ENCODE results near the gene SOHLH2. TPM values are rescaled to one million over a fixed set of nuclear protein-coding genes. Genes with fewer than 3 reads are reported as not detected.

The SOHLH2 gene
- total RNA-seq, 4 donors from 2014 or later: not detected

DNA sequence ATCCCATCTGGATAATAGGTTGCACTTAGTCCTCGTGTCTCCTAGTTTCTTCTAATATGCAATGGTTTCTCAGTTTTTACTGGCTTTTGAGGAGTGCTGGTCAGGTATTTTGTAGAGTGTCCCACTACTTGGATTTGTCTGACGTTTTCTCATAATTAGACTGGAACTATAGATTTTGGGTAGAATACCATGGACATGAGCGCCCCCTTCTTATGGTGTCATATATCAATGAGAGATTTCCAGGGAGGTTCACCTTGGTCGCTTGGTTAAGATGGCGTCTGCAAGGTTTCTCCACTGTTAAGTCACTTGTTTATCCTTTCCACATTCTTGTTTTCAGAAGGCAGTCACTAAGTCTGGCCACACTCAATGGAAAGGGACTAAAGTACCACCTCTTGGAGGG, 6.7 kb downstream of the SOHLH2 start:
- TF ChIP-seq POLR2A (IDR thresholded peaks at IDR 0.05; ENCODE audit: low read depth): no peak
- TF ChIP-seq POLR2AphosphoS5 (IDR thresholded peaks at IDR 0.05): no peak
- 90% methylated on average over 5 of the region's 5 CpGs for WGBS
- Histone ChIP-seq H3K36me3 (no peaks in the 10 kb centered on the region), H3K27ac (replicated peaks in 1 of 4) (no peak overlapping the region), H3K4me1 (no peaks in the 10 kb centered on the region), H3K9me3 (no peaks in the 10 kb centered on the region), H3K4me3 (no peak overlapping the region), H3K27me3 (no peaks in the 10 kb centered on the region)
- DNase-seq (ENCODE audit: extremely low spot score): no peak
- intact Hi-C loops (cut with DNase I): no loop called here

DNA sequence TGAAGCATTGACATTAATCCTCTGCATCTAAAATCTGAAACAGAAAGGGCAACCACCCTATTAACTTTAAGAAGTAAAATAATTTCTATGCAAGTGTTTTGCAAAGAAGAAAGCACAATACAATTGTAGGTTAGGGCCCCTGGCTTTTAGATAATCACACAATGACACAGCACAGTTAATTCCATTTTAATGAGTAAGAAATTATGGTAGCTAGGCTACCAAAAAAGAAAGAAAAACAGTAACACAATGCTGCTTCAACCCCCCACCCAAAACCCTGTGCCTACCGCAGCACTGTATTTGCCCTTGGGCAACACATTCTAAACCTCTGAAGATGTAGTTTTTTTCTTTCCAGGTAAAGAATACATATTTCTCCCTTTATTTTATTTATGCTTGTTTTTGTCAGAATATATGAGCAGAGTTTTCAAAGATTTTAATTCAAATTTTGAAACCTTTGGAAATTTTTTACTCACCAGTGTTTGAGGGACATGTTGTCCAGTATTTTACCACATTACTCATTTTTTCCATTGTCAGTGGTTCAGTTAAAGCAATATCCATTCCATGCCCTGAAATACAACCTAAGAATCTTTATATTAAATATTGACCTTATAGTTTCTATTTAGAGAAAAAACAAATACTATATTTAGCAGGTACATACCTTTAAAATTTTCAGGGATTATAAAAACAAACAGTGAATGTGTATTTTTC, 21.1 kb downstream of the SOHLH2 start:
- DNase-seq (ENCODE audit: extremely low spot score): no peak
- Histone ChIP-seq H3K9me3 (no peaks in the 10 kb centered on the region), H3K27me3 (no peaks in the 10 kb centered on the region), H3K27ac (replicated peaks in 1 of 4) (no peak overlapping the region), H3K36me3 (no peaks in the 10 kb centered on the region), H3K4me3 (no peak overlapping the region), H3K4me1 (peaks cover 0 to 6% (median 0%) of the 10 kb centered on the region in 4 donors)
- TF ChIP-seq EP300 (IDR thresholded peaks at IDR 0.05) (no peak), POLR2AphosphoS5 (IDR thresholded peaks at IDR 0.05) (no peak)
- 71% methylated on average over 1 of the region's 1 CpG for WGBS
- intact Hi-C loops (cut with DNase I): no loop called here

DNA sequence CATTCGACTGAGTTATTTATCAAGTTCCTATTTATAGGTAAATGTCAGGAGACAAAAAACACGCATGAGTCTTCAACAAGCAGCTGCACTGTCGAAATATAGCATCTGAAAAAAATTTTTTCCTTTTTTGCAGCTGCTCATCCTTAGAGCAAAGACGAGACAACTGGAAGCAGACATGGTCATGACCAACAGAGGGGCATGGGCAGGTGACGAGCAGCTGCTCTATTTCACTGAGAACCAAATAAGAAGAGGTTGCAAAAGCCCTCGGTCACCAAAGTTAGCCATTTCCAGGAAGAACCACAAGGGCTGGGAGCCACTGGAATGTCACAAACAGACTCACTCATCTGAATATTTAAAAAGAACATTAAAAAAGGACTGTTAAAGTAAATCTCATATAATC, 22.2 kb downstream of the SOHLH2 start:
- H3K4me1 ChIP-seq: peaks cover 0 to 6% (median 0%) of the 10 kb centered on the region in 4 donors
- WGBS: 77% methylated on average over 6 of the region's 6 CpGs
- no peaks in the 10 kb centered on the region for H3K27me3 ChIP-seq
- intact Hi-C loops (cut with DNase I): no loop called here
- H3K9me3 ChIP-seq: no peaks in the 10 kb centered on the region
- H3K36me3 ChIP-seq: no peaks in the 10 kb centered on the region
- H3K27ac ChIP-seq (replicated peaks in 1 of 4): no peak overlapping the region
- no peak overlapping the region for H3K4me3 ChIP-seq
- DNase-seq (ENCODE audit: extremely low spot score): no peak
- TF ChIP-seq POLR2AphosphoS5 (IDR thresholded peaks at IDR 0.05): no peak
- no peak for TF ChIP-seq EP300 (IDR thresholded peaks at IDR 0.05)
- no peak for TF ChIP-seq POLR2A (IDR thresholded peaks at IDR 0.05; ENCODE audit: low read depth)
- TF ChIP-seq, protein P1, sequence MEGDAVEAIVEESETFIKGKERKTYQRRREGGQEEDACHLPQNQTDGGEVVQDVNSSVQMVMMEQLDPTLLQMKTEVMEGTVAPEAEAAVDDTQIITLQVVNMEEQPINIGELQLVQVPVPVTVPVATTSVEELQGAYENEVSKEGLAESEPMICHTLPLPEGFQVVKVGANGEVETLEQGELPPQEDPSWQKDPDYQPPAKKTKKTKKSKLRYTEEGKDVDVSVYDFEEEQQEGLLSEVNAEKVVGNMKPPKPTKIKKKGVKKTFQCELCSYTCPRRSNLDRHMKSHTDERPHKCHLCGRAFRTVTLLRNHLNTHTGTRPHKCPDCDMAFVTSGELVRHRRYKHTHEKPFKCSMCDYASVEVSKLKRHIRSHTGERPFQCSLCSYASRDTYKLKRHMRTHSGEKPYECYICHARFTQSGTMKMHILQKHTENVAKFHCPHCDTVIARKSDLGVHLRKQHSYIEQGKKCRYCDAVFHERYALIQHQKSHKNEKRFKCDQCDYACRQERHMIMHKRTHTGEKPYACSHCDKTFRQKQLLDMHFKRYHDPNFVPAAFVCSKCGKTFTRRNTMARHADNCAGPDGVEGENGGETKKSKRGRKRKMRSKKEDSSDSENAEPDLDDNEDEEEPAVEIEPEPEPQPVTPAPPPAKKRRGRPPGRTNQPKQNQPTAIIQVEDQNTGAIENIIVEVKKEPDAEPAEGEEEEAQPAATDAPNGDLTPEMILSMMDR (IDR thresholded peaks at IDR 0.05): no peak

DNA sequence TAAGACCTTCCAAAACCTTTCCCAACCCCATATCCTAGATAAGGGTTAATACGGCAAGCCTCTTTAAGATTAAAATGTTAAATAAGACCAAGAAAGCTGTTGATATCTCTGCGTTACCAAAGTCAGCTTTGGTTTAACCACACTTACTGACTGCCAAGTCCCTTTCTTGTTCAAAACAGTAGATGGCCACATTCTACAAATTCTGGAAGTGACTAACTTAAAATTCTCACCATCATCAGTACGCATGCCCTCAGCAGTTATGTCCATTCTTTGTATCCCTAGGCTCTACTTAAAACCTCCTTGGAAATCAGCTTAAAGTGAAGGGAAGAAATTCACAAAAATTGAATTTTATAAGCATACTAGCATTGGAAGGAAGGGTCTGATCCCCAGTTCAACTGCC, 23.6 kb downstream of the SOHLH2 start:
- no peak overlapping the region for H3K4me3 ChIP-seq
- intact Hi-C loops (cut with DNase I): no loop called here
- no peak overlapping the region for H3K27ac ChIP-seq (replicated peaks in 1 of 4)
- 93% methylated on average over 3 of the region's 3 CpGs for WGBS
- TF ChIP-seq, protein P1 (IDR thresholded peaks at IDR 0.05): no peak
- TF ChIP-seq POLR2A (IDR thresholded peaks at IDR 0.05; ENCODE audit: low read depth) (no peak), POLR2AphosphoS5 (IDR thresholded peaks at IDR 0.05) (no peak), EP300 (IDR thresholded peaks at IDR 0.05) (no peak)
- peaks cover 0 to 6% (median 0%) of the 10 kb centered on the region in 4 donors for H3K4me1 ChIP-seq
- no peaks in the 10 kb centered on the region for H3K36me3 ChIP-seq
- H3K27me3 ChIP-seq: no peaks in the 10 kb centered on the region
- DNase-seq (ENCODE audit: extremely low spot score): no peak
- no peaks in the 10 kb centered on the region for H3K9me3 ChIP-seq

DNA sequence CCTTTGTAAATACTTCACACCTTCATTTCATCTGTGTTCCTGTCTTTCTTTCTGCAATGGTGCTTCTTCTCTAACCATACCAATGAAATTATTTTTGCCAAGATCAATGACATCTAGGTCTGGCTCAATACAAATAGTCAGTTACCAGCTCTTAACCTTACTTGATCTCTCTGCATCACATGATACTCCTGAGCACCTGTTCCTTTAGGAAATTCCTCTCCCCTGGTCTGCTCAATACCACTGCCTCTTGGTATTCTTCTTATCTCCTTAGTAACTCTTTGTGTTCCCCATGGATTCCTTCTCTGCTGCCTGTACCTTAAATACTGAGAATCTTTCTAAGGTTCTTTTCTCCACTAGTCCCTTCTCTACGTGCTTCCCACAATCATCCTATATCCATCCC, 25.9 kb downstream of the SOHLH2 start:
- H3K27ac ChIP-seq (replicated peaks in 1 of 4): no peak overlapping the region
- no peaks in the 10 kb centered on the region for H3K9me3 ChIP-seq
- H3K4me3 ChIP-seq: no peak overlapping the region
- no peaks in the 10 kb centered on the region for H3K27me3 ChIP-seq
- TF ChIP-seq, protein P1 (IDR thresholded peaks at IDR 0.05): no peak
- no peak for TF ChIP-seq POLR2A (IDR thresholded peaks at IDR 0.05; ENCODE audit: low read depth)
- TF ChIP-seq POLR2AphosphoS5 (IDR thresholded peaks at IDR 0.05): no peak
- TF ChIP-seq EP300 (IDR thresholded peaks at IDR 0.05): no peak
- no peak for DNase-seq (ENCODE audit: extremely low spot score)
- H3K36me3 ChIP-seq: no peaks in the 10 kb centered on the region
- intact Hi-C loops (cut with DNase I): no loop called here
- WGBS: 89% methylated on average over 1 of the region's 1 CpG
- peaks cover 0 to 6% (median 0%) of the 10 kb centered on the region in 4 donors for H3K4me1 ChIP-seq

DNA sequence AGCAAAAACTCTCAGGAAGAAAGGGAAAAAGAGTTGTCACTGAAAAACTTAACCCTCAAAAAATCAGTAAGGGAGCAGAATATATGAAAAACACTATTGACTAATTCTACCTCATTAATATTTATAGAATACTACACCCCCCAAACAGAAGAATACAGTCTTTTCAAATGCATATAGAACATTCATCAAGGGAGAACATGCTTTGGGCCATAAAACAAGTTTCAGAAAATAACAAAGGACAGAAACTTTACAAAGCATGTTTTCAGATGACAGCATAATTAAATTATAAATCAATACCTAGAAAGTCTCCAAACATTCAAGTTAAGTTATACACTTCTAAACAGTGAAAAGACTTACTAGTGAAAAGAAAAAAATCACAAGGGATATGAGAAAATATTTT, 30.5 kb downstream of the SOHLH2 start:
- H3K4me3 ChIP-seq: no peak overlapping the region
- no peaks in the 10 kb centered on the region for H3K9me3 ChIP-seq
- no peaks in the 10 kb centered on the region for H3K36me3 ChIP-seq
- DNase-seq (ENCODE audit: extremely low spot score): no peak
- intact Hi-C loops (cut with DNase I): no loop called here
- no peaks in the 10 kb centered on the region for H3K4me1 ChIP-seq
- TF ChIP-seq EP300 (IDR thresholded peaks at IDR 0.05) (no peak), POLR2A (IDR thresholded peaks at IDR 0.05; ENCODE audit: low read depth) (no peak), POLR2AphosphoS5 (IDR thresholded peaks at IDR 0.05) (no peak)
- TF ChIP-seq, protein P1 (IDR thresholded peaks at IDR 0.05): no peak
- H3K27me3 ChIP-seq: no peaks in the 10 kb centered on the region
- H3K27ac ChIP-seq (replicated peaks in 1 of 4): no peak overlapping the region
